ENCODE results near the gene FZR1.
"Not testable (repeated sequence)": the region's sequence is repeated elsewhere in the genome, so short reads cannot be mapped to it uniquely, and the experiment has no call there.

The FZR1 gene

DNA sequence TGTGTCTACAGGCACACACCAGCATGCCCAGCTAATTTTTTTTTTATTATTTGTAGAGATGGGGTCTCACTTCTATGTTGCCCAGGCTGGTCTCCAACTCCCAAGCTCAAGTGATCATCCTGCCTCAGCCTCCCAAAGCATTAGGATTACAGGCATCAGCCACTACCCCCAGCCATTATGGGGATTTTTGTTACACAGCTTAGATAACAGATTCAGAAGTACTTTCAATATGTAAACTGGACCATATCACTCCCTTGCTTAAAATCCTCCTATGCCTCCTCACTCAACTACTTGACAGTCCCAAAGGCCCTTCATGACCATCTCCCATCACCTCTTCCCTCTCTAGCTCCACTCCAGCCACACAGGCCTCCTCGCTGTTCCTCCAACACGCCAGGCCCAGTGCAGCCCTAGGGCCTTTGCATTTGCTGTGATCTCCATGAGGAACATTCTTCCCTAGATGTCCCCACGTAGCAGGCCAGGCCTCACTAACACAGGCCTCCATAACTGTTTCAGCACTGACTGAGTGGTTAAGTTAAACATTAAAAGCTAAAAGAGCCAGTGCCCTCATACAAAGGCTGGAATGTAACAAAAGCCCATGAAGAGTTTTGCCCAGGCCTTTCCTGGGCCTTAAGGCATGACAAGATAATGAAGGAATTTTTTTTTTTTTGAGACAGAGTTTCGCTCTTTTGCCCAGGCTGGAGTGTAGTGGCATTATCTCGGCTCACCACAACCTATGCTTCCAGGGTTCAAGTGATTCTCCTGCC lies 8.2 kb upstream of the FZR1 start:
- Mint-ChIP-seq H3K9me3 (no peaks in the 10 kb centered on the region), H3K4me3 (no peak overlapping the region), H3K4me1 (peaks cover 31% of the 10 kb centered on the region), H3K36me3 (ENCODE audit: low read depth) (peaks cover 24% of the 10 kb centered on the region), H3K27ac (no peak overlapping the region), H3K27me3 (peaks cover 1% of the 10 kb centered on the region)
- ATAC-seq (no peak), DNase-seq (no peak)

DNA sequence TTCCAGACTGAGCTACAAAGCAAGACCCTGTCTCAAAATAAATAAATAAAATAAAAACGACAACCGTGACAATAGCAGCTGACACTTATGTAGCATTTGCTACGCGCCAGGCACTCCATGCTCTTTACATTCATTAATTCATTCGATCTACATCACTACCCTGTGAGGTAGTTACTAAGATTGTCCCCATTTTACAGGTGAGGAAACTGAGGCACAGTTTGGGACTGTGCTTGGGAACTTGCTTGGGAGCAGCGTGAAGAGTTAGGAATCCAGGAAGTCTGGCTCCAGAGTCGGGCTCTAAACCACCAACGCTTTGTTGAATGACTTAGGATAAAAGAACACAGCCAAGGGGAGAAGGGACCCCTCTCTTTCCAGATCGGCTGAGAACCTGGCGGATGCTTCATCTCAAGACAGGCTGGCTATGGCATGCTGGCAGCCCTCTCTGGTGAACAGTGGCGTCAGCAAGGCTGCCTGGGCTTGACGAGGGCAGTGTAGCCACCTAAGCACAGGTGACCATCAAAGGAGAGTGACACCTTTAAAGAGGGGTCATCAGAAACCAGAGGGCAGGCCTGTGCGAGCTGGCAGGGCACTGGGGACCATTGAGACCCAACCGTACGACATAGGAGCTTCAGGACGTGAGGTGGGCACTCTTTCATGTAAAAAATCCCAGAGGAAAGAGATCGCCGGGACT lies 6.2 kb upstream of the FZR1 start:
- peaks cover 20% of the 10 kb centered on the region for H3K36me3 Mint-ChIP-seq (ENCODE audit: low read depth)
- DNase-seq (no peak), ATAC-seq (peak; percentile 7)
- H3K9me3 Mint-ChIP-seq, result no peaks in the 10 kb centered on the region
- H3K27me3 Mint-ChIP-seq, result peaks cover 1% of the 10 kb centered on the region
- peaks cover 29% of the 10 kb centered on the region for H3K4me1 Mint-ChIP-seq
- H3K4me3 Mint-ChIP-seq, result peak overlapping the region; percentile 91
- peak overlapping the region; percentile 98 for H3K27ac Mint-ChIP-seq

DNA sequence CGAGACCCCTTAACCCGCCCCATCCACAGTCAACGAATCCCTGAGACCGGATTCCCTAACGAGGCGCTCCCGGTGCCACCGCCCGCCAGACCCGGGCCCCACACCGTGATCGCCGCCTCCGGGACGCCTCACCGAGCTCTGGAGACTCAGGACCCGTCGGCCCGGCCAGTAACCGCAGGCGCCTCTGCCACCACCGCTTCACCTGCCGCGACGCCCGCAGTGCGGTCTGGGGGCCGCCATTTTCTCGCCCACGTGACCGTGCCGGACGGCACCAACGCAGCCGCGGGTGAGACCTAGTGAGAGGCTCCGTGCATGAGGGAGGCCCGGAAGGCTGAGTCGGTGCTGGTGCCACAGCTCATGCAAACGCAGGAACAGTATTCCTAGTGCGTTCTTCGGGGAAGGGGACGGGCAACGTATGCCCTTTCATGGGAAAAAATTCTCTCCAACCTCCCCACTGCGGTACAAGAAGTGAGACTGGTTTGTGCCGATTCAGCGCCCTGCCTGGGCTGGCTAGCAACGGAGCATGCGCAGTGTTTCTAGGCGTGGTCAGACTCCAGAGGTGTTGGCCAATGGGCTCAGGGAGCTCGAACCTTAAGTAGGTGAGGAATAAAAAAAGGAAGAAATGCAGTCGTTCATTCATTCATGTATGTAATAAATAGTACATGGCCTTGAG lies 5.5 kb upstream of the FZR1 start, which contains the start of gene DOHH:
Gene DOHH, minus strand, starts transcription at position 246 of the 673 bp plus-strand sequence. CDS start 3,860 bp downstream, outside the sequence.
- Mint-ChIP-seq H3K9me3 (no peaks in the 10 kb centered on the region), H3K27ac (peak within 1 kb of the TSS; percentile 98), H3K27me3 (peaks cover 1% of the 10 kb centered on the region), H3K4me1 (peaks cover 34% of the 10 kb centered on the region), H3K36me3 (ENCODE audit: low read depth) (peaks cover 16% of the 10 kb centered on the region), H3K4me3 (peak within 1 kb of the TSS; percentile 91)
- peak; percentile 83 for ATAC-seq
- peak; percentile 97 for DNase-seq

DNA sequence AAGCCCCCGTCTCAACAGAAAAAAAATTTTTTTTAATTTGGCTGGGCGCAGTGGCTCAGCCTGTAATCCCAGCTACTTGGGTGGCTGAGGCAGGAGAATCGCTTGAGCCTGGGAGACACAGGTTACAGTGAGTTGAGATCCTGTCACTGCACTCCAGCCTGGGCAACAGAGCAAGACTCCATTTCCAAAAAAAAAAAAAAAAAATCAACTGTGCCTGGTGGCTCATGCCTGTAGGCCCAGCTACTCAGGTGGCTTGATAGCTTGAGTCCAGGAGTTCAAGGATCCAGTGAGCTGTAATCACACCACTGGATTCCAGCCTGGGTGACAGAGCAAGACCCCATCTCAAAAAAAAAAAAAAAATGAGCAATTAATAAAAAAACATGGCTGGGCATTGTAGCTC lies 4.3 kb upstream of the FZR1 start:
- H3K27me3 Mint-ChIP-seq, result peaks cover 1% of the 10 kb centered on the region
- peaks cover 11% of the 10 kb centered on the region for H3K36me3 Mint-ChIP-seq (ENCODE audit: low read depth)
- H3K4me1 Mint-ChIP-seq, result peaks cover 39% of the 10 kb centered on the region
- no peak for DNase-seq
- ATAC-seq, result no peak
- H3K4me3 Mint-ChIP-seq, result no peak overlapping the region
- no peak overlapping the region for H3K27ac Mint-ChIP-seq
- H3K9me3 Mint-ChIP-seq, result no peaks in the 10 kb centered on the region

DNA sequence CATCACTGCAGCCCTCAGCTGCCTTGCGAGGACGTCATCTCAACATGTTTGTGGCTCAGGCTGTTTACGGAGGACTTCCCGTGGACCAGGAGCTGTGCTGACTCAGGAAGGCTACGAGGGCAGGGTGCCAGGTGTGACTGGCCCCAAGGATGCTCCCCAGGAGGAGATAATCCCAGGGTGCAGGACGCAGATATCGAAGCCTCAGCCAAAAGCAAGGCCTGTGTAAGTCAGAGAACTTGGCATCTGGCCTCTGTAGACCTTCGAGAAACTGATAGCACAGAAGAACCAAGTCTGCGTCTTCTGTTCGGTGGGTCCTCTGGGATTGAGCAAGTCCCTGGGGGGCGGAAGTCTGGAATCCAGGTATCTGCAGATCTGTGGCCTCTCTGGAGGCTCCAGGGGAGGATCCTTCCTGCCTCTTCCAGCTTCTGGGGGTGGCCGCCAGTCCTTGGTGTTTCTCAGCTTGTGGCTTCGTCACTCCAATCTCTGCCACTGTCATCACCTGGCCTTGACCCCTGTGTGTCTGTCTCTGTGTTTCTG lies 3.0 kb upstream of the FZR1 start:
- ATAC-seq (no peak), DNase-seq (no peak)
- Mint-ChIP-seq H3K4me3 (no peak overlapping the region), H3K4me1 (peaks cover 47% of the 10 kb centered on the region), H3K27ac (no peak overlapping the region), H3K36me3 (ENCODE audit: low read depth) (peaks cover 8% of the 10 kb centered on the region), H3K9me3 (no peaks in the 10 kb centered on the region), H3K27me3 (peaks cover 1% of the 10 kb centered on the region)

DNA sequence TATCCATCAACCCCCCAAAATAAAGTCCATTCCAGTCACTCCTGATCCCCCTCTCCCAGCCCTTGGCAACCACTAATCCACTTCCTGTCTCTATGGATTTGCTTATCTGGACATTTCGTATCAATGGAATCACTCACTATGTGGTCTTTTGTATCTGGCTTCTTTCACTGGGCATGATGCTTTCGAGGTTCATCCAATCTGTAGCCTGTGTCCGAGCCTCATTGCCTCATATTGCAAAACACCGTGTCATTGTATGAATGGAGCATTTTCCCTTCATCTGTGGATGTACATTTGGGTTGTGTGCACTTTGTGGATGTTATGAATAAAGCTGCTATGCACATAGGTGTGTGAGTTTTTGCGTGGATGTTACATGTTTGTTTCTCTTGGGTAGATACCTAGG lies 1.4 kb upstream of the FZR1 start:
- Mint-ChIP-seq H3K27ac (no peak overlapping the region), H3K27me3 (peaks cover 1% of the 10 kb centered on the region), H3K4me1 (peaks cover 50% of the 10 kb centered on the region), H3K9me3 (no peaks in the 10 kb centered on the region), H3K4me3 (peak overlapping the region; percentile 88), H3K36me3 (ENCODE audit: low read depth) (peaks cover 12% of the 10 kb centered on the region)
- no peak for ATAC-seq
- no peak for DNase-seq

DNA sequence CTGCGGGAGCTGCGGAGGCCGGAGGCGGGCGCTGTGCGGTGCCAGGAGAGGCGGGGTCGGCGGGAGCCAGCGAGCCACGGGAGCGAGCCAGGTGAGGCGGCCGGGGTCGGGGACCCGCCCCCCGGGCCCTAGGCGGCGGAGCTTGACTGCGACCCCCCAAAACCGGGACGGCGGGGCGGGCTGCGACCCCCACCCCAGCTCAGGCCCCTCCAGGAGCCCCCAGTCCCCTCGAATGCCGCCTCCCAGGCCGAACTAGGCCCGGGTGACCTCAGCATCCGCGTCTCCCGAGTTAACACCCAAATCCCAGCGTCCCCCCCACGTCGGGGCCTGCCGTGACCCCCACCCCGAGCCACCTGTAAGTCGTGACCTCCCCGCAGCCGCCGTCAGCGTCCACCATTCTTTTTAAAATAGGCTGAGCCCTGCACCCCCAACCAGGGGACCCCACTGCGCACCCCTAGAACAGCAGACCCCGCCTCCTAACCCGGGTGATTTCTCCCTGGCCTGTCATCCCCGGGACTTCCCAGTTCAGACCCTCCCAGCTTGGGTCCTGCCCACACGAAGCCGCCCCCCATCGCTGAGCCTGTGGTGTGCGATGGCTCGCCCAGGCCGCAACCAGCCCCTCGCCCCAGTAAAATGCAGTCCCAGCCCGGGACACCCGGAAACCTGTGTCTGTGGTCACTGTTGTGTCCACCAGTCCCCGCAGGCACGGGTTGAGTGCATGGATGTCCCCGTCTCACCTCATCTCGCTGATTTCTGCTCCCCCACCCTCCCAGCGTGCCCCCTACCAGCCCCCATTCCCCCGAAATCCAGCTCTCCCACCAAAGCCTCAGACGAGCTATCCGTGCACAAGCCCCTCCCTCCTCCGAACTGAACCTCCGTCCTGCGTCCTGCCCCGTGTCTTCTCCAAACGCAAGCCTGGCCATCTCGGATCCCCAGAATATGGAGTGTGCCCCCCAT lies 551 bp downstream of the FZR1 start:
- Mint-ChIP-seq H3K4me1 (peaks cover 51% of the 10 kb centered on the region), H3K4me3 (peak overlapping the region; percentile 89), H3K9me3 (no peaks in the 10 kb centered on the region), H3K27ac (peak overlapping the region; percentile 77), H3K36me3 (ENCODE audit: low read depth) (peaks cover 7% of the 10 kb centered on the region), H3K27me3 (no peaks in the 10 kb centered on the region)
- no peak for ATAC-seq
- peak; percentile 35 for DNase-seq

DNA sequence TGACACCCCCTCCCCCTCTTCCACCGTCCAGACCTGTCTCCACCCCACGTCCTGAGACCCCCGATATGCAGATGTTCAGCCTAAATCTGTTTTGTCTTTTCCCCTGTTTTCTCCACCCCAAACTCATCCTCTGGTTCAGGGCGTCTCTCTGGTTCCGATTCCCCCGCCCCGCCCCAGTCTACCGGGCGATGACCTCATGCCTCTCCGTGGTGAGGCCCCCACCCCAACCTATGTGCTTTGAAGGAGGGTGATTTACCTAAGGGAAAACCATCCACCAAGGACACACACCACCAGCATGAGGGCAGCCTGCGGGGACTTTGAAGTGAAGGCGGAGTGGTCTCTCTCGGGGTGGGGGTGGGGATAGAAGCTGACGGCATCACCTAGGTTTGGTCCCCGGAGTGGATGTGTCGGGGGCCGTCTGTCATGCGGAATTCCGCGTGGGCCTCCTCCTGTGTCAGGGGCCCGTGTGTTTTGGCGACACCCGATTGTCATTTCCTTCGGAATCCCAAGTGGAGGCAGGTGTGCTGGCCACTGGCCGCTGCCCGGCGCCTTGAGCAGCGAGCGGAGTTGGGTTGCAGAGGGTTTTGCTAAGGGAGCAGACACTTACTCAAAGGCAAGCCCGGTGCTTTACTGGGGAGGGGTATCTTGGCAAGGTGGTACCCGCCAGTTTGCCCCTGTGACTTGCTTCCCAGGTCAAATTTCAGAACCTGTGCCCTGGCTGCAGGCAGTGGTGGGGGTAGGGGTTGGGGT lies 1.4 kb downstream of the FZR1 start:
- no peak for ATAC-seq
- Mint-ChIP-seq H3K27ac (peak overlapping the region; percentile 77), H3K9me3 (no peaks in the 10 kb centered on the region), H3K4me3 (peak overlapping the region; percentile 89), H3K27me3 (no peaks in the 10 kb centered on the region), H3K4me1 (peaks cover 58% of the 10 kb centered on the region), H3K36me3 (ENCODE audit: low read depth) (peaks cover 7% of the 10 kb centered on the region)
- DNase-seq, result peak; percentile 25

DNA sequence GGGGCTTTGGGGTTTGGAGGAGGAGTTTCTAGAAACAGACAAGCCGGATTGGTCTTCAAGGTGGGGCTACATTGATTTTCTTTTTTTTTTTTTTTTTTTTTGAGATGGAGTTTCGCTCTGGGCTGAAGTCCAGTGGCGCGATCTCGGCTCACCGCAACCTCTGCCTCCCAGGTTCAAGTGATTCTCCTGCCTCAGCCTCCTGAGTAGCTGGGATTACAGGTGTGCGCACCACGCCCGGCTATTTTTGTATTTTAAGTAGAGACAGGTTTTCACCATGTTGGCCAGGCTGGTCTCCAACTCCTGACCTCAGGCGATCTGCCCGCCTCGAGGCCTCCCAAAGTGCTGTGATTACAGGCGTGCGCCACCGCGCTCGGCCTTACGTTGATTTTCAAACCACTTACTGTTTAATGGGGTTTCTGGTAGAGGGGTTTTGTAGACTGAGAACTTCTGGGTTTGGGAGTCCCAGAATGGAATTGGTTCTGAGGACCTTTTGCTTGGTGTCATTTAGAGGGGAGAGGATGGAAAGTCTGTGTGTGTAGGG lies 2.1 kb downstream of the FZR1 start:
- not testable (repeated sequence) for ATAC-seq; H3K27me3 Mint-ChIP-seq; H3K9me3 Mint-ChIP-seq; DNase-seq; H3K36me3 Mint-ChIP-seq (ENCODE audit: low read depth)
- H3K4me1 Mint-ChIP-seq, result peaks cover 58% of the 10 kb centered on the region
- peak overlapping the region; percentile 46 for H3K27ac Mint-ChIP-seq
- H3K4me3 Mint-ChIP-seq, result peak overlapping the region; percentile 50

DNA sequence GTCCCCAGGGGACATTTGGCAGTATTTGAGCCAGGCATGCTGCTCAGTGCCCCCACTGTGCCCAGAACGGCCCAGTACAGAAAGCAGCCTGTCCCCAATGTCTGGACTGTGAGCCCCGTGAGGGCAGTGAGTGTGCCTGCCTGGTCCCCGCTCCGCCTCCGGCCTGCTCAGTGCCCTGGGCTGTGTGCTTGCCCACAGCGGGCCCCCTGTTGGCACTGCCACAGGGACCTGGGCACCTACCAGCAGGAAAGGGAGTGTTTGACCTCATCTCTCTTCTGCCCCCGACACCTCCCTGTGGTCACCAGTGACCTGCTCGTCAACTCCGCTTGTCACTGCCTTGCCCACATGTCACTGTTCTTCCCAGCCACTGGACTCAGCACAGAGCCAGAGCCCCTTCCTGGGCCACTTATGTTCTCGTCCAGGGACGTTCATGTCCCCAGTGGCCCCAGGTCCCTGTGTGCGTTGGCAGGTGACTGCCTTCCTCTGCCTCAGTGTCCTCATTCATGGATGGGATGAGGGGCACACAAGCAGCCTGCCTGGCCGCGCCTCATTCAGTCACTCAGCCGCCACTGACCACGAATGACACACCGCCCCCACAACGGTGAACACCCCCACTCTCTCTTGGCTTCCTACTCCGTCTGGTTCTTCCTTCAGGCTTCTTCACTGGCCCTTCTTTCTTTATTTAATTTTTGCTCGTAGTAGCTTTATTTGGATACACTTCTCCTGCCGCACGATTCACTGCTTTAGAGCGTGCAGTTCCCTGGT lies 2.8 kb downstream of the FZR1 start:
- peaks cover 58% of the 10 kb centered on the region for H3K4me1 Mint-ChIP-seq
- DNase-seq, result peak; percentile 25
- peak overlapping the region; percentile 61 for H3K4me3 Mint-ChIP-seq
- H3K27ac Mint-ChIP-seq, result peak overlapping the region; percentile 80
- peaks cover 7% of the 10 kb centered on the region for H3K36me3 Mint-ChIP-seq (ENCODE audit: low read depth)
- no peaks in the 10 kb centered on the region for H3K27me3 Mint-ChIP-seq
- no peaks in the 10 kb centered on the region for H3K9me3 Mint-ChIP-seq
- no peak for ATAC-seq

DNA sequence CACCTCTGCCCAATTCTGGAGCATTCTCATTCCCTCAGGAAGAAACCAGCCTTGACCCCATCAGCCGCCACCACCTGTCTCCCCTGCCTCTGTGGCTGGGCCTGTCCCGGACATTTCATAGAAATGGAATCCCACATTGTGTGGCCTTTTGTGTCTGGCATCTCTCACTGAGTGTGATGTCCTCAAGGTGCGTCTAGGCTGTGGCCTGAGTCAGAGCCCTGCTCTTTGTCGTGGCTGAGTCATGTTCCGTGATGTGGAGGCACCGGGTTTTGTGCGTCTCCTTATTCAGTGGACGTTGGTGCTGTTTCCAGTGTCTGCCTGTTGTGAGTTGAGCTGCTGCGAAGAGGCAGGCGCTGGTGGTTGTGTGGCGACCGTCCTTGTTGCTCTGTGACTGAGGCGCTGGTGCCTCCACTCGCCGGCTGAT lies 3.5 kb downstream of the FZR1 start:
- ATAC-seq (peak; percentile 57), DNase-seq (peak; percentile 60)
- H3K4me3 Mint-ChIP-seq, result peak overlapping the region; percentile 61
- no peaks in the 10 kb centered on the region for H3K27me3 Mint-ChIP-seq
- peaks cover 63% of the 10 kb centered on the region for H3K4me1 Mint-ChIP-seq
- no peaks in the 10 kb centered on the region for H3K9me3 Mint-ChIP-seq
- peaks cover 7% of the 10 kb centered on the region for H3K36me3 Mint-ChIP-seq (ENCODE audit: low read depth)
- peak overlapping the region; percentile 80 for H3K27ac Mint-ChIP-seq

DNA sequence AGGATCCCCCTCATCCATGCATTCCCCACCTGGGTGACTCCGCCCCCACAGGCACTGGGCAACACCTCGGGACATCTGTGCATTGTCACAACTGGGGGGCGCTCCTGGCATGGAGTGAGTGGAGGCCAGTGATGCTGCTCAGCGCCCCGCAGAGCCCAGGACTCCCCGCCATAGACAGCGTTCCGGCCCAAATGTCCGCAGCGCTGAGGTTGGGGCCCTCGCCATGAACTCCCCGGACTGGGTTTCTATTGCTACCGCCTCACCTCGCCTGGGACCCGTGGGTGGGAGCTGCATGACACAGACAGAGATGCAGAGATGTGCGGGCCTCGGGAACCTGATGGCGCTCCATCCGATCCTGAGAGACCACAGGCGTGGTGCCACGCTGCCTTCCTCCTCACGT lies 4.6 kb downstream of the FZR1 start:
- no peak overlapping the region for H3K27ac Mint-ChIP-seq
- peaks cover 7% of the 10 kb centered on the region for H3K36me3 Mint-ChIP-seq (ENCODE audit: low read depth)
- no peak for ATAC-seq
- H3K9me3 Mint-ChIP-seq, result no peaks in the 10 kb centered on the region
- no peak overlapping the region for H3K4me3 Mint-ChIP-seq
- DNase-seq, result no peak
- H3K4me1 Mint-ChIP-seq, result peaks cover 56% of the 10 kb centered on the region
- H3K27me3 Mint-ChIP-seq, result no peaks in the 10 kb centered on the region
